ENCODE measurements around the gene DYNC2H1.

- TF ChIP-seq CTCF (IDR thresholded peaks at IDR 0.05; ENCODE audit: insufficient read depth, low read length), result no peak
- TF ChIP-seq POLR2AphosphoS5 (IDR thresholded peaks at IDR 0.05; ENCODE audit: low read depth), result no peak
- no peak for TF ChIP-seq GABPA (IDR thresholded peaks at IDR 0.05; ENCODE audit: low read depth)
Observed at GRCh38 chr11:103069367-103069766, 39.9 kb upstream of the DYNC2H1 start.

All from HL-60 (cell line).